HEK293 (cell line): ENCODE data around the gene PTPN6.

Experiments
- AEBP2 ChIP-seq: fragments of 450-650 bp; formaldehyde crosslinking; IDR thresholded peaks from 2 replicates; pipeline ENCODE4 v1.5.1; 2016; ENCODE audit warnings: missing biosample characterization, missing genetic modification characterization, borderline replicate concordance
- GLI4 ChIP-seq: fragments of 450-650 bp; formaldehyde crosslinking; IDR thresholded peaks from 2 replicates; pipeline ENCODE4 v1.5.1; 2016; ENCODE audit warnings: missing biosample characterization, missing genetic modification characterization
- KLF1 ChIP-seq: fragments of 450-650 bp; formaldehyde crosslinking; IDR thresholded peaks from 2 replicates; pipeline ENCODE4 v1.5.1; 2016; ENCODE audit warnings: missing biosample characterization, missing genetic modification characterization
- KLF16 ChIP-seq: fragments of 450-650 bp; formaldehyde crosslinking; IDR thresholded peaks from 2 replicates; pipeline ENCODE4 v1.5.1; 2017; ENCODE audit warnings: missing biosample characterization, missing genetic modification characterization
- KLF7 ChIP-seq: fragments of 450-650 bp; formaldehyde crosslinking; IDR thresholded peaks from 2 replicates; pipeline ENCODE4 v1.5.1; 2016; ENCODE audit warnings: missing biosample characterization, missing genetic modification characterization, borderline replicate concordance
- KLF9 ChIP-seq: fragments of 450-650 bp; formaldehyde crosslinking; IDR thresholded peaks from 2 replicates; pipeline ENCODE4 v1.5.1; 2016; ENCODE audit warnings: missing biosample characterization, missing genetic modification characterization, low read depth
- PRDM2 ChIP-seq: fragments of 450-650 bp; formaldehyde crosslinking; IDR thresholded peaks from 2 replicates; pipeline ENCODE4 v1.5.1; 2016; ENCODE audit warnings: missing biosample characterization, missing genetic modification characterization, borderline replicate concordance
- REPIN1 ChIP-seq: fragments of 450-650 bp; formaldehyde crosslinking; IDR thresholded peaks from 2 replicates; pipeline ENCODE4 v1.5.1; 2017; ENCODE audit warnings: missing biosample characterization, missing genetic modification characterization, low read depth
- TSHZ1 ChIP-seq: fragments of 450-650 bp; formaldehyde crosslinking; IDR thresholded peaks from 2 replicates; pipeline ENCODE4 v1.5.1; 2016; ENCODE audit warnings: missing biosample characterization, missing genetic modification characterization, borderline replicate concordance
- ZBTB21 ChIP-seq: fragments of 450-650 bp; formaldehyde crosslinking; IDR thresholded peaks from 2 replicates; pipeline ENCODE4 v1.5.1; 2017; ENCODE audit warnings: missing biosample characterization, missing genetic modification characterization
- ZBTB8A ChIP-seq: fragments of 450-650 bp; formaldehyde crosslinking; IDR thresholded peaks from 2 replicates; pipeline ENCODE4 v1.5.1; 2016; ENCODE audit warnings: missing biosample characterization, missing genetic modification characterization
- ZIC2 ChIP-seq: fragments of 450-650 bp; formaldehyde crosslinking; IDR thresholded peaks from 2 replicates; pipeline ENCODE4 v1.5.1; 2016; ENCODE audit warnings: missing biosample characterization, missing genetic modification characterization
- ZNF121 ChIP-seq: fragments of 450-650 bp; formaldehyde crosslinking; IDR thresholded peaks from 2 replicates; pipeline ENCODE4 v1.5.1; 2016; ENCODE audit warnings: missing biosample characterization, missing genetic modification characterization
- ZNF132 ChIP-seq: fragments of 450-650 bp; formaldehyde crosslinking; IDR thresholded peaks from 2 replicates; pipeline ENCODE4 v1.5.1; 2017; ENCODE audit warnings: missing biosample characterization, missing genetic modification characterization, borderline replicate concordance
- ZNF169 ChIP-seq: fragments of 450-650 bp; formaldehyde crosslinking; IDR thresholded peaks from 2 replicates; pipeline ENCODE4 v1.5.1; 2016; ENCODE audit warnings: missing biosample characterization, missing genetic modification characterization
- ZNF335 ChIP-seq: fragments of 450-650 bp; formaldehyde crosslinking; conservative IDR thresholded peaks from 2 replicates; pipeline ENCODE4 v1.5.1; 2016; ENCODE audit warnings: missing biosample characterization, missing genetic modification characterization
- ZNF48 ChIP-seq: fragments of 450-650 bp; formaldehyde crosslinking; IDR thresholded peaks from 2 replicates; pipeline ENCODE4 v1.5.1; 2016; ENCODE audit warnings: missing biosample characterization, missing genetic modification characterization
- ZNF518A ChIP-seq: fragments of 450-650 bp; formaldehyde crosslinking; conservative IDR thresholded peaks from 2 replicates; pipeline ENCODE4 v1.5.1; 2016; ENCODE audit warnings: low read depth, missing biosample characterization, missing genetic modification characterization
- ZNF558 ChIP-seq: fragments of 450-650 bp; formaldehyde crosslinking; IDR thresholded peaks from 2 replicates; pipeline ENCODE4 v1.5.1; 2016; ENCODE audit warnings: missing biosample characterization, missing genetic modification characterization
- ZNF639 ChIP-seq: fragments of 450-650 bp; formaldehyde crosslinking; IDR thresholded peaks from 2 replicates; pipeline ENCODE4 v1.5.1; 2016; ENCODE audit warnings: missing biosample characterization, missing genetic modification characterization
- ZNF76 ChIP-seq: fragments of 450-650 bp; formaldehyde crosslinking; IDR thresholded peaks from 2 replicates; pipeline ENCODE4; 2016; ENCODE audit warnings: low read depth, missing biosample characterization, missing genetic modification characterization, borderline replicate concordance

The PTPN6 gene

GRCh38 chr12:6944381-6945186 is 6.6 kb upstream of the PTPN6 start (continued):
- TF ChIP-seq ZNF558 (tag by site-specific recombination) (no peak), ZNF335 (tag by site-specific recombination) (peak; percentile 95), ZNF639 (tag by site-specific recombination) (peak; percentile 70), ZNF132 (tag by site-specific recombination) (no peak), ZBTB21 (tag by site-specific recombination) (no peak), KLF16 (tag by site-specific recombination) (no peak), KLF1 (tag by site-specific recombination) (no peak; the same call in 1 of the 2 replicates), ZNF121 (tag by site-specific recombination) (peak; percentile 59), ZBTB8A (tag by site-specific recombination) (peak; percentile 82), GLI4 (no peak), AEBP2 (tag by site-specific recombination) (no peak), ZIC2 (peak; percentile 90), TSHZ1 (tag by site-specific recombination) (no peak), ZNF76 (no peak; the same call in none of the 2 replicates), KLF7 (tag by site-specific recombination) (no peak; the same call in 1 of the 2 replicates), ZNF518A (no peak), ZNF169 (tag by site-specific recombination) (no peak), KLF9 (tag by site-specific recombination) (peak; percentile 56; the same call in 1 of the 2 replicates), ZNF48 (no peak), PRDM2 (tag by site-specific recombination) (peak; percentile 97; the same call in 1 of the 2 replicates), REPIN1 (tag by site-specific recombination) (no peak)
